OCI-LY1 (cell line): ENCODE measurements around the gene CLCA4.

Experiments
- CTCF ChIP-seq: fragments of 200-600 bp; sonication (generic), shearing (Covaris generic); IDR thresholded peaks from 2 replicates; pipeline ENCODE4 v1.5.1; 2017; ENCODE audit warnings: mild to moderate bottlenecking, antibody characterized with exemption, low read length, moderate library complexity, mixed read lengths
- EZH2 ChIP-seq: fragments of 200-600 bp; sonication (generic), shearing (Covaris generic); IDR thresholded peaks from 2 replicates; pipeline ENCODE4 v1.8.0; 2017; ENCODE audit warnings: borderline replicate concordance, mixed run types, mild to moderate bottlenecking, antibody characterized with exemption, low read length, moderate library complexity, mixed read lengths

- TF ChIP-seq CTCF (no peak), EZH2 (no peak)
Measured at GRCh38 chr1:86596224-86596623, 49.3 kb downstream of the CLCA4 start.
